Brain microvascular endothelial cell (primary cell): ENCODE results near the gene PRKCB.

ENCODE experiments used
- DNase-seq: peaks from one replicate; pipeline ENCODE4 v3.0.0-alpha.2; 2020
- H3K27ac ChIP-seq: fragments of 250-450 bp; sonication (Bioruptor Pico); 2 replicates; pipeline ENCODE4 v1.5.1; 2020; ENCODE audit warnings: mild to moderate bottlenecking, moderate library complexity
- H3K27me3 ChIP-seq: fragments of 250-450 bp; sonication (Bioruptor Pico); replicated peaks from 2 replicates; pipeline ENCODE4 v1.5.1; 2020; ENCODE audit warnings: mild to moderate bottlenecking
- H3K36me3 ChIP-seq: fragments of 250-450 bp; sonication (Bioruptor Pico); replicated peaks from 2 replicates; pipeline ENCODE4 v1.5.1; 2020; ENCODE audit warnings: mild to moderate bottlenecking
- H3K4me3 ChIP-seq: 2 replicates; pipeline ENCODE4 v1.5.1; 2011; ENCODE audit warnings: low read depth, mild to moderate bottlenecking, control low read depth, low read length, moderate library complexity
- CTCF ChIP-seq: IDR thresholded peaks from 2 replicates; pipeline ENCODE4 v1.5.1; 2011; ENCODE audit warnings: low read depth, mild to moderate bottlenecking, moderate library complexity, low read length, control low read depth, inconsistent platforms; ENCODE audit errors: missing control alignments
- in situ Hi-C: cut with HindIII; loops from 2 replicates; pipeline ENCODE4 v1.10.0; 2017; ENCODE audit warnings: low sequenced_read_pairs, low pct_ligation_motif_present

The PRKCB gene

GRCh38 chr16:23960081-23960885 lies 124.5 kb downstream of the PRKCB start:
- no peaks in the 10 kb centered on the region for H3K27me3 ChIP-seq
- in situ Hi-C loops, result no loop called here
- no peak for TF ChIP-seq CTCF
- H3K36me3 ChIP-seq, result no peaks in the 10 kb centered on the region
- no peak overlapping the region for H3K4me3 ChIP-seq
- H3K27ac ChIP-seq, result no peak overlapping the region
- DNase-seq, result no peak

- DNase-seq, result no peak
- in situ Hi-C loops, result no loop called here
- no peak overlapping the region for H3K4me3 ChIP-seq
- no peak overlapping the region for H3K27ac ChIP-seq
- no peaks in the 10 kb centered on the region for H3K27me3 ChIP-seq
- H3K36me3 ChIP-seq, result no peaks in the 10 kb centered on the region
- TF ChIP-seq CTCF, result no peak
These were observed 126.2 kb downstream of the PRKCB start for GRCh38 chr16:23962001-23962400.

- DNase-seq, result no peak
- Histone ChIP-seq H3K27ac (no peak overlapping the region), H3K27me3 (no peaks in the 10 kb centered on the region), H3K4me3 (no peak overlapping the region), H3K36me3 (no peaks in the 10 kb centered on the region)
- no peak for TF ChIP-seq CTCF
- in situ Hi-C loops, result no loop called here
These were observed 128.4 kb downstream of the PRKCB start for GRCh38 chr16:23964136-23964535.

GRCh38 chr16:23965137-23965733 lies 129.5 kb downstream of the PRKCB start:
- no peak overlapping the region for H3K4me3 ChIP-seq

GRCh38 chr16:23966597-23967394 lies 131.0 kb downstream of the PRKCB start:
- no peaks in the 10 kb centered on the region for H3K36me3 ChIP-seq
- no peak for DNase-seq

More at GRCh38 chr16:23965137-23965733, 129.5 kb downstream of the PRKCB start:
- TF ChIP-seq CTCF, result no peak
- no peak overlapping the region for H3K27ac ChIP-seq
- no peaks in the 10 kb centered on the region for H3K27me3 ChIP-seq
- in situ Hi-C loops, result no loop called here
- no peaks in the 10 kb centered on the region for H3K36me3 ChIP-seq
- no peak for DNase-seq

More at GRCh38 chr16:23966597-23967394, 131.0 kb downstream of the PRKCB start:
- no peak overlapping the region for H3K27ac ChIP-seq
- no peaks in the 10 kb centered on the region for H3K27me3 ChIP-seq
- H3K4me3 ChIP-seq, result no peak overlapping the region
- in situ Hi-C loops, result no loop called here
- TF ChIP-seq CTCF, result no peak
